HL-60 (cell line): ENCODE data around the gene C13orf42.
"Not testable (repeated sequence)": the region's sequence is repeated elsewhere in the genome, so short reads cannot be mapped to it uniquely, and the experiment has no call there.

Source experiments
- TF ChIP-seq, protein P1 (sequence below): IDR thresholded peaks from one replicate; pipeline ENCODE4 v1.5.1; 2011; ENCODE audit warnings: low read length, control low read depth, inconsistent platforms; ENCODE audit not compliant: insufficient read depth
- TF ChIP-seq, protein P2 (sequence below): IDR thresholded peaks from 2 replicates; pipeline ENCODE4 v1.6.1; 2012; ENCODE audit warnings: low read depth; ENCODE audit not compliant: insufficient replicate concordance

DNA sequence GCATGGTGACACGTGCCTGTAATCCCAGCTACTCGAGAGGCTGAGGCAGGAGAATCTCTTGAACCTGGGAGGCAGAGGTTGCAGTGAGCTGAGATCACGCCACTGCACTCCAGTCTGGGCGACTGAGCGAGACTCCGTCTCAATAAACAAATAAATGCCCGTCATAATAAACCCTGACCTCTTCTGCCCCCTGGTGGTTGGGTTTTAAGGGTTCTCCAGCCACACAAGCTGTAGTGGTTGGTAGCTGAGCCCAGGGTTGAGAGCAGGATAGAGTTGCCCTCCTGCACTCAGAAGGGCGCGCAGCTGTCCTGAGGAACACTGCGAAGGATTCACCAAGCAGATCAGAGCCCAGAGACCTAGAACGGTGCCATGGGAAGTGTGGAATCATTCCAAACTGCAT lies 9.8 kb upstream of the C13orf42 start:
- TF ChIP-seq, protein P1, sequence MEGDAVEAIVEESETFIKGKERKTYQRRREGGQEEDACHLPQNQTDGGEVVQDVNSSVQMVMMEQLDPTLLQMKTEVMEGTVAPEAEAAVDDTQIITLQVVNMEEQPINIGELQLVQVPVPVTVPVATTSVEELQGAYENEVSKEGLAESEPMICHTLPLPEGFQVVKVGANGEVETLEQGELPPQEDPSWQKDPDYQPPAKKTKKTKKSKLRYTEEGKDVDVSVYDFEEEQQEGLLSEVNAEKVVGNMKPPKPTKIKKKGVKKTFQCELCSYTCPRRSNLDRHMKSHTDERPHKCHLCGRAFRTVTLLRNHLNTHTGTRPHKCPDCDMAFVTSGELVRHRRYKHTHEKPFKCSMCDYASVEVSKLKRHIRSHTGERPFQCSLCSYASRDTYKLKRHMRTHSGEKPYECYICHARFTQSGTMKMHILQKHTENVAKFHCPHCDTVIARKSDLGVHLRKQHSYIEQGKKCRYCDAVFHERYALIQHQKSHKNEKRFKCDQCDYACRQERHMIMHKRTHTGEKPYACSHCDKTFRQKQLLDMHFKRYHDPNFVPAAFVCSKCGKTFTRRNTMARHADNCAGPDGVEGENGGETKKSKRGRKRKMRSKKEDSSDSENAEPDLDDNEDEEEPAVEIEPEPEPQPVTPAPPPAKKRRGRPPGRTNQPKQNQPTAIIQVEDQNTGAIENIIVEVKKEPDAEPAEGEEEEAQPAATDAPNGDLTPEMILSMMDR, result peak; percentile 21
- TF ChIP-seq, protein P2, sequence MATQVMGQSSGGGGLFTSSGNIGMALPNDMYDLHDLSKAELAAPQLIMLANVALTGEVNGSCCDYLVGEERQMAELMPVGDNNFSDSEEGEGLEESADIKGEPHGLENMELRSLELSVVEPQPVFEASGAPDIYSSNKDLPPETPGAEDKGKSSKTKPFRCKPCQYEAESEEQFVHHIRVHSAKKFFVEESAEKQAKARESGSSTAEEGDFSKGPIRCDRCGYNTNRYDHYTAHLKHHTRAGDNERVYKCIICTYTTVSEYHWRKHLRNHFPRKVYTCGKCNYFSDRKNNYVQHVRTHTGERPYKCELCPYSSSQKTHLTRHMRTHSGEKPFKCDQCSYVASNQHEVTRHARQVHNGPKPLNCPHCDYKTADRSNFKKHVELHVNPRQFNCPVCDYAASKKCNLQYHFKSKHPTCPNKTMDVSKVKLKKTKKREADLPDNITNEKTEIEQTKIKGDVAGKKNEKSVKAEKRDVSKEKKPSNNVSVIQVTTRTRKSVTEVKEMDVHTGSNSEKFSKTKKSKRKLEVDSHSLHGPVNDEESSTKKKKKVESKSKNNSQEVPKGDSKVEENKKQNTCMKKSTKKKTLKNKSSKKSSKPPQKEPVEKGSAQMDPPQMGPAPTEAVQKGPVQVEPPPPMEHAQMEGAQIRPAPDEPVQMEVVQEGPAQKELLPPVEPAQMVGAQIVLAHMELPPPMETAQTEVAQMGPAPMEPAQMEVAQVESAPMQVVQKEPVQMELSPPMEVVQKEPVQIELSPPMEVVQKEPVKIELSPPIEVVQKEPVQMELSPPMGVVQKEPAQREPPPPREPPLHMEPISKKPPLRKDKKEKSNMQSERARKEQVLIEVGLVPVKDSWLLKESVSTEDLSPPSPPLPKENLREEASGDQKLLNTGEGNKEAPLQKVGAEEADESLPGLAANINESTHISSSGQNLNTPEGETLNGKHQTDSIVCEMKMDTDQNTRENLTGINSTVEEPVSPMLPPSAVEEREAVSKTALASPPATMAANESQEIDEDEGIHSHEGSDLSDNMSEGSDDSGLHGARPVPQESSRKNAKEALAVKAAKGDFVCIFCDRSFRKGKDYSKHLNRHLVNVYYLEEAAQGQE, result not testable (repeated sequence)
